HepG2 (cell line): ENCODE measurements around the gene ACADS. TPM values are rescaled to one million over a fixed set of nuclear protein-coding genes. Genes with fewer than 3 reads are reported as not detected.
A peak's percentile ranks its signal among the peaks of the same experiment; 100 is the strongest.

Experiments
- ELF4 ChIP-seq: sonication (generic); formaldehyde crosslinking; IDR thresholded peaks from 2 replicates; pipeline ENCODE4 v1.5.0; 2020; ENCODE audit warnings: missing genetic modification reagents, mild to moderate bottlenecking, moderate library complexity, borderline replicate concordance
- ESRRA ChIP-seq: sonication (generic); formaldehyde crosslinking; IDR thresholded peaks from 2 replicates; pipeline ENCODE4 v1.5.1; 2020; ENCODE audit warnings: mild to moderate bottlenecking, low read depth, missing genetic modification reagents
- GABPA ChIP-seq, 2 experiments: IDR thresholded peaks; 2 replicates each; pipeline ENCODE4 v1.6.1; 2011 to 2016; ENCODE audit warnings: low read depth in 2 of 2, low read length in 1 of 2, missing biosample characterization in 1 of 2, missing genetic modification characterization in 1 of 2
- KAT7 ChIP-seq: IDR thresholded peaks from 2 replicates; pipeline ENCODE4 v1.6.1; 2018; ENCODE audit warnings: borderline replicate concordance, missing compliant biosample characterization
- KLF6 ChIP-seq: IDR thresholded peaks from 2 replicates; pipeline ENCODE4 v1.8.0; 2016; ENCODE audit warnings: missing biosample characterization, missing genetic modification reagents
- LRRFIP1 ChIP-seq: sonication (generic); formaldehyde crosslinking; conservative IDR thresholded peaks from 2 replicates; pipeline ENCODE4 v1.4.0; 2020; ENCODE audit warnings: missing genetic modification reagents
- RBAK ChIP-seq: sonication (generic); formaldehyde crosslinking; IDR thresholded peaks from 2 replicates; pipeline ENCODE4 v1.5.1; 2020; ENCODE audit warnings: mild to moderate bottlenecking, missing genetic modification reagents
- RFXANK ChIP-seq: IDR thresholded peaks from 2 replicates; pipeline ENCODE4 v1.6.1; 2016
- SOX13 ChIP-seq, 3 experiments: fragments of 450-650 bp in 1 of 3; sonication (generic) in 1 of 3; formaldehyde crosslinking in 1 of 3; IDR thresholded peaks in 2 of 3; conservative IDR thresholded peaks in 1 of 3; 2 replicates each; pipeline versions ENCODE4 v1.5.0 to v1.6.1; 2016 to 2020; ENCODE audit warnings: antibody characterized with exemption in 1 of 3, mild to moderate bottlenecking in 1 of 3, missing compliant biosample characterization in 1 of 3, missing genetic modification reagents in 1 of 3, moderate library complexity in 1 of 3
- SP4 ChIP-seq: sonication (generic); formaldehyde crosslinking; IDR thresholded peaks from 2 replicates; pipeline ENCODE4 v1.8.1; 2023; ENCODE audit warnings: mild to moderate bottlenecking, missing genetic modification reagents
- SRSF9 ChIP-seq: fragments of 200-400 bp; formaldehyde crosslinking; IDR thresholded peaks from 2 replicates; pipeline ENCODE4 v1.6.1; 2018; ENCODE audit warnings: borderline replicate concordance, mild to moderate bottlenecking, low read depth, low read length; ENCODE audit not compliant: insufficient read depth, poor library complexity, severe bottlenecking
- THAP11 ChIP-seq: IDR thresholded peaks from 2 replicates; pipeline ENCODE4 v1.6.1; 2016; ENCODE audit warnings: missing biosample characterization, missing genetic modification reagents
- ZBTB33 ChIP-seq: sonication (generic); formaldehyde crosslinking; IDR thresholded peaks from 2 replicates; pipeline ENCODE4 v1.4.0; 2020; ENCODE audit warnings: missing genetic modification reagents
- ZFP36L1 ChIP-seq: sonication (generic); formaldehyde crosslinking; IDR thresholded peaks from 2 replicates; pipeline ENCODE4 v1.8.0; 2022; ENCODE audit warnings: mild to moderate bottlenecking, missing genetic modification reagents, moderate library complexity
- ZKSCAN1 ChIP-seq: fragments of 150-350 bp; IDR thresholded peaks from 2 replicates; pipeline ENCODE4 v1.6.1; 2014; ENCODE audit warnings: low read length
- ZNF12 ChIP-seq: sonication (generic); formaldehyde crosslinking; IDR thresholded peaks from 2 replicates; pipeline ENCODE4 v1.5.0; 2020; ENCODE audit warnings: missing genetic modification reagents
- ZNF263 ChIP-seq: sonication (generic); formaldehyde crosslinking; IDR thresholded peaks from 2 replicates; pipeline ENCODE4 v1.4.0; 2020; ENCODE audit warnings: missing genetic modification reagents
- ZNF704 ChIP-seq: sonication (generic); formaldehyde crosslinking; IDR thresholded peaks from 2 replicates; pipeline ENCODE4 v1.8.1; 2023; ENCODE audit warnings: mild to moderate bottlenecking, inconsistent platforms, moderate library complexity, missing genetic modification reagents, borderline replicate concordance
- ZNF777 ChIP-seq: sonication (generic); formaldehyde crosslinking; IDR thresholded peaks from 2 replicates; pipeline ENCODE4 v1.4.0; 2020; ENCODE audit warnings: missing genetic modification reagents
- polyA plus RNA-seq, 8 experiments: library from polyadenylated mRNA; depleted of rRNA in 3 of 8; stranded (reverse) in 7 of 8; unstranded in 1 of 8; fragments of >200 nt; fragmentation: Illumina TruSeq in 4 of 8; extraction: Trizol in 4 of 8; gene quantifications; 2 replicates each; pipeline versions ENCODE4 v1.2.1 to v1.2.3, GENCODE V29; 2011 to 2016; ENCODE audit warnings: low read depth in 4 of 8, missing spikeins in 1 of 8, mixed read lengths in 1 of 8; ENCODE audit not compliant: insufficient read depth in 1 of 8
- total RNA-seq, 5 experiments: library from RNA; depleted of rRNA; stranded (reverse); fragments of >200 nt; fragmentation: Illumina TruSeq; extraction: Trizol; gene quantifications; 2 replicates each; pipeline ENCODE4 v1.2.3, GENCODE V29; 2016; ENCODE audit warnings: low read depth in 1 of 5

Gene ACADS
- total and polyA plus RNA-seq, 2 of the 13 experiments (the other 11 are each of a cell fraction or from before 2014, with no cell fraction given): 17.4 to 27.7 TPM

GRCh38 chr12:120710031-120710804 is 15.4 kb upstream of the ACADS start, which contains the start of gene UNC119B (continued):
- TF ChIP-seq GABPA (IDR thresholded peaks at IDR 0.05; ENCODE audit: low read depth, low read length): no peak
- no peak for TF ChIP-seq GABPA (CRISPR knock-in tag; IDR thresholded peaks at IDR 0.05; ENCODE audit: low read depth)
- peak; percentile 79 for TF ChIP-seq ZNF777
- no peak for TF ChIP-seq ZBTB33 (CRISPR knock-in tag)
- peak; percentile 80 for TF ChIP-seq SP4 (CRISPR knock-in tag)
- no peak for TF ChIP-seq RBAK (CRISPR knock-in tag)
- no peak for TF ChIP-seq ZNF12 (CRISPR knock-in tag)
- no peak for TF ChIP-seq SOX13 (IDR thresholded peaks at IDR 0.05)
- no peak for TF ChIP-seq SOX13 (CRISPR knock-in tag; conservative IDR thresholded peaks at IDR 0.05 in 1 of 2, IDR thresholded peaks at IDR 0.05 in 1 of 2)
- no peak for TF ChIP-seq RFXANK (CRISPR knock-in tag)
- TF ChIP-seq KLF6 (CRISPR knock-in tag): 0 out of 2 replicates have a peak, but pooled peaks have one; percentile 22
- 0 out of 2 replicates have a peak, but pooled peaks have one; percentile 24 for TF ChIP-seq ESRRA (CRISPR knock-in tag)
- TF ChIP-seq SRSF9: no peak
- TF ChIP-seq LRRFIP1: no peak
- TF ChIP-seq THAP11 (CRISPR knock-in tag): peak; percentile 17; the same call in 1 of the 2 replicates
- no peak for TF ChIP-seq ZNF263 (CRISPR knock-in tag)
- TF ChIP-seq ZNF704 (CRISPR knock-in tag): no peak
- TF ChIP-seq ELF4 (CRISPR knock-in tag): no peak
- TF ChIP-seq ZKSCAN1: no peak
- TF ChIP-seq KAT7 (CRISPR knock-in tag): peak; percentile 66; the same call in 1 of the 2 replicates
- TF ChIP-seq ZFP36L1 (CRISPR knock-in tag): 0 out of 2 replicates have a peak, but pooled peaks have one; percentile 25
